GM12891 (cell line): ENCODE measurements around the gene ZC3HAV1L.

Experiments
- PAX5 ChIP-seq: IDR thresholded peaks from 2 replicates; pipeline ENCODE4 v1.6.1; 2011; ENCODE audit warnings: low read length, moderate library complexity, mild to moderate bottlenecking; ENCODE audit not compliant: insufficient read depth, severe bottlenecking
- POLR2A ChIP-seq: IDR thresholded peaks from 2 replicates; pipeline ENCODE4 v1.6.1; 2011; ENCODE audit warnings: low read depth, low read length, control low read depth
- POLR2AphosphoS5 ChIP-seq: IDR thresholded peaks from 2 replicates; pipeline ENCODE4 v1.6.1; 2011; ENCODE audit warnings: low read depth, low read length, control low read depth
- SPI1 ChIP-seq: IDR thresholded peaks from 2 replicates; pipeline ENCODE4 v1.6.1; 2011; ENCODE audit warnings: low read depth, low read length, control low read depth
- TAF1 ChIP-seq: IDR thresholded peaks from 2 replicates; pipeline ENCODE4 v1.6.1; 2011; ENCODE audit warnings: low read depth, low read length, control low read depth

- no peak for TF ChIP-seq POLR2AphosphoS5
- no peak for TF ChIP-seq POLR2A
- no peak for TF ChIP-seq TAF1
- no peak for TF ChIP-seq SPI1
- TF ChIP-seq PAX5, result no peak
Measured at GRCh38 chr7:139029353-139029752, 6.5 kb downstream of the ZC3HAV1L start.
